T47D (cell line): ENCODE results near the gene ALDH18A1.

Experiments used
- DNase-seq, 2 experiments: peaks; one replicate each; pipeline versions ENCODE4 v3.0.0 to v3.0.0-alpha.2; 2011 to 2012; ENCODE audit warnings: low read depth in 1 of 2, low spot score in 1 of 2
- JUND ChIP-seq: IDR thresholded peaks from 2 replicates; pipeline ENCODE4 v1.6.1; 2012; ENCODE audit warnings: low read depth
- in situ Hi-C: cut with HindIII; loops from 2 replicates; pipeline ENCODE4 v1.10.0; 2016; ENCODE audit warnings: low sequenced_read_pairs, low pct_unique_long_range_greater_than_20kb

ALDH18A1 gene

DNA sequence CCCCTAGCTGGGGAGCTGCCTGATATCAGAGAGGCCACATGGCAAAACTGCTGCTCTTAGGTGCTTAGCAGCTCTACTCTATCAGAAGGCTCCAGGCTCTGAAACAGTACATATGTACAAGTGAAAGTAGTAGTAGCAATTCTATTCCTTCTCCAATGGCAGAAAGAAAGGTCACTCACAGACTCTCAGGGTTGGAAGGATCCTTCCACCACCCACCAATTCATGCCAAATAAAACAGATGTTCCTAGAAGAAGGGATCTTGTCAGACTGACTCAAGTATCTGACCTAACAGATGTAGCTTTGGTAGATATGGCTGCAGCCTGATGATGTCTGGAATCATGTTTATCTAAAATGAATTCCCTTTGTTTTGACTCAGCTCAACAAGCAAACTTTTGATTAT, 8.0 kb upstream of the ALDH18A1 start:
- TF ChIP-seq JUND = no peak
- DNase-seq = no peak
- in situ Hi-C loops = no loop called here

DNA sequence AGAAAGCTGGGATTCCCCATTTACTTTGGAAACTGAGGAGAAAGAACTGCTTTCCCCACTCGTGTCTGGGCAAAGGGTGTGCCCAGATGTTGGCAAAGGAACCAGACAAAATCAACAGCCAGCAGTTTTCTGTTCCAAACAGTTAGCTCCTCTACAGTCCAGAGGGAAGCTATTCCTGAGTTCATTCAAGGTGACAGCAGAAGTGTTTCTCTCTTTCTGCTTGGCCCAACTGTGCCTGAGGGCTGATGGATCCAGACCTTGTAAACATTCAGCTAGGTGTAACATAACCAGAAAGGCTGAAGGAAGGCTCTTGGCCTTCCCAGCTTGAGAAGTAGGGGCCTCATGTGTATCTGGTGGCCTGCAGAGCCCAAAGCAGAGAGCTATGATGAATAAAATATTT, 7.0 kb upstream of the ALDH18A1 start:
- peak in 1 of 2 experiments; percentile 60 for DNase-seq

DNA sequence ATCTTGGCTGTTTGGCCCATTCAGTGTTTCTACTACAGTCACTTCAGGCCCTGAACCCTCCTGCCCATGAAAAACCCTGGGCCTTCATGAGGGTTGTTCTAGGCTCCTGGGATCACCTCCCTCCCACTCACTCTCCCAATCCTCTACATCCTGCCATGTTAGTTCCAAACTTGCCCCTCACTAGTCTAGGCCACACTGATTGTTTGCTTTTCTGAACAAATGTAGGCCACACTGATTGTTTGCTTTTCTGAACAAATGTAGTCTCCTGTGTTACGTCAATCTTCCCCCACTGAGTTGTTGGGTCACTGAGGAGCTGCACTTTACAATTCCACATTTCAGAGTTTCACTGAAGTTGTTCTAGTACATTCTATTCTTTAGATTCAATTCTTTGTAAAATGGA, 5.3 kb upstream of the ALDH18A1 start:
- in situ Hi-C loops = no loop called here
- DNase-seq = peak in 1 of 2 experiments; percentile 15

More for the DNA sequence above, 7.0 kb upstream of the ALDH18A1 start:
- in situ Hi-C loops = no loop called here
- TF ChIP-seq JUND = no peak

GRCh38 chr10:95660283-95660682, 3.8 kb upstream of the ALDH18A1 start:
- no peak for DNase-seq
- in situ Hi-C loops = no loop called here
- no peak for TF ChIP-seq JUND

More for the DNA sequence above, 5.3 kb upstream of the ALDH18A1 start:
- no peak for TF ChIP-seq JUND

DNA sequence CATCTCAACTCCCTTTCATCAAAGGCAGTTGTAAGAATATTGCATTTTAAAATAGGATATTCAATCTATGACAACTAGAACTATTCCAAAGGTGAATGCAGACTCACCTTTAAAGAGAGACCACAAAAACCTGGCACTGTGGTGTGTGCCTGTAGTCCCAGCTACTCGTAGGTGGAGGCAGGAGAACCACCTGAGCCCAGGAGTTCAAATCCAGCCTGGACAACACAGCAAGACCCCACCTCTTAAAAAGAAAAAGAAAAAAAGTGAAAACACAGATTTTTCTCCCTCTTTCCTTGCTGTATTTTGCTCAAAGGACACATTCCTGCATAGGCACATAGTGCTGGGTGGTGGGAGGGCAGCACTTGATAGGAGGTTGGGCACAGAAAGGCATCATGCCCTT, 739 bp upstream of the ALDH18A1 start:
- no peak for TF ChIP-seq JUND
- in situ Hi-C loops = no loop called here

GRCh38 chr10:95655571-95656290, 780 bp downstream of the ALDH18A1 start:
- peak in 1 of 2 experiments; percentile 12 for DNase-seq
- no peak for TF ChIP-seq JUND
- in situ Hi-C loops = no loop called here

More for the DNA sequence above, 739 bp upstream of the ALDH18A1 start:
- no peak for DNase-seq

DNA sequence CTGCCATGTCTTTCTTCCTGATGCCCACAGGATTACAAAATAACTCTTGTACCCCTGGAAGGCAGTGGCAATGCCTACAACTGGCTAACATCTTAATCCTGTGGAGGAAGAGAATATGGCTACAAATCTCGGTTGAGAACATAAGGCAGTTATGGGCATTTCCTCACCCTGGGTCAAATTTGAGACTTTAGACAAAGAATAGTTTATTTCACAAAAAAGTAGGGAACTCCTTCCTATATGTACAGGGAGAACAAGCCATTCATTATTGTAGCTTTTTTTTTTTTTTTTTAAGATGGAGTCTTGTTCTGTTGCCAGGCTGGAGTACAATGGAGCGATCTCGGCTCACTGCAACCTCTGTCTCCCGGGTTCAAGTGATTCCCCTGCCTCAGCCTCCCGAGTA, 2.6 kb downstream of the ALDH18A1 start:
- no peak for DNase-seq
- in situ Hi-C loops = no loop called here
- no peak for TF ChIP-seq JUND

DNA sequence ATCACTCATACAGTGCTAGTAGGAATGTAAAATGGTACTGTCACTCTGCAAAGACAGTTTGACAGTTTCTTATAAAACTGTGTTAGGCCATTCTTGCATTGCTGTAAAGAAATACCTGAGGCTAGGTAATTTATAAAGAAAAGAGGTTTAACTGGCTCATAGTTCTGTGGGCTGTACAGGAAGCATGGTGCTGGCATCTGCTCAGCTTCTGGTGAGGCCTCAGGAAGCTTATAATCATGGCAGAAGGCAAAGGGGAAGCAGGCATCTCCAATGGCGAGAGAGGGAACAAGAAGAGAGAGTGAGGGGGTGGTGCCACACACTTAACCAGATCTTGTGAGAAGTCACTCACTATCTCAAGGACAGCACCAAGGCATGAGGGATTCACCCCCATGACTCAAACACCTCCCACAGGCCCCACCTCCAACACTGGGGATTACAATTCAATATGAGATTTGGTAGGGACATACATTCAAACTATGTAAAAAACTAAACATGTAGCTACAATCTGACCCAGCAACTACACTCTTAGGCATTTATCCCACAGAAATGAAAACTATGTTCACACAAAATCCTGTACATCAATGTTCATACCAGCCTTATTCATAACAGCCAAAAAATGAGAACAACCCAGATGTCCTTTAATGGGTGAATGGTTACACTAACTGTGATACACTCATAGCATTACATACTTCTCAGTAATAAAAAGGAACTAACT, 5.0 kb downstream of the ALDH18A1 start:
- DNase-seq = no peak
- TF ChIP-seq JUND = no peak
- in situ Hi-C loops = no loop called here

DNA sequence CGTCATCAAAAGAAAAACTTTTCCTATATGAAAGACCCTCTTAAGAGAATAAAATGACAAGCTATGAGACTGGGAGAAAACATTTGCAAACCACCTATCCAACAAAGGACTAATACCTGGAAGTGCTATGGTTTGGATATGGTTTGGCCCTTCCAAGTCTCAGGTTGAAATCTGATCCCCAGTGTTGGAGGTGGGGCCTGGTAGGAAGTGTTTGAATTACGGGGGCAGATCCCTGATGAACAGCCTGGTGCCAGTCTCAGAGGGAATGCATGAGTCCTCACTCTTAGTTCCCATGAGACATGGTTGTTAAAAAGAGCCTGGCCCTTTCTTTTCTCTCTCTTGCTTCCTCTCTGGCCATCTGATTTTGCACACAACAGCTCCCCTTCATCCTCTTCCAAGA, 6.3 kb downstream of the ALDH18A1 start:
- in situ Hi-C loops = no loop called here
- no peak for TF ChIP-seq JUND

DNA sequence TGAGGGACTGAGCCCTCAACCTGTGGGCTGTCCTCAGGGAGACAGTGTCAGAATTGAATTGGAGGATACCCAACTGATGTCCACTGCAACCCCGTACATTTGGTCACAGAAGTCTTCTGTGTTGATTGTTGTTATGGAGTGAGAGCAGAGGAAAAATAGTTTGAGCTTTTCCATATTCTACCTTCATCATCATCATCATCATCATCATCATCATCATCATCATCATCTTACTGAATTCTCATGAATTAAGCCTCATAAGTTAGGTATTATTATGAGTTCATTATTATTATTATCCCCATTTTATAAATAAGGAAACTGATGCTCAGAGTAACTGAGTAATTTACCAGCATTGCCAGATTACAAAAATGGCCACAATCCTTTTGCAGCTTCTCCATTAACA, 8.4 kb downstream of the ALDH18A1 start:
- no peak for TF ChIP-seq JUND
- DNase-seq = no peak
- in situ Hi-C loops = no loop called here

More for the DNA sequence above, 6.3 kb downstream of the ALDH18A1 start:
- peak in 1 of 2 experiments; percentile 55 for DNase-seq

DNA sequence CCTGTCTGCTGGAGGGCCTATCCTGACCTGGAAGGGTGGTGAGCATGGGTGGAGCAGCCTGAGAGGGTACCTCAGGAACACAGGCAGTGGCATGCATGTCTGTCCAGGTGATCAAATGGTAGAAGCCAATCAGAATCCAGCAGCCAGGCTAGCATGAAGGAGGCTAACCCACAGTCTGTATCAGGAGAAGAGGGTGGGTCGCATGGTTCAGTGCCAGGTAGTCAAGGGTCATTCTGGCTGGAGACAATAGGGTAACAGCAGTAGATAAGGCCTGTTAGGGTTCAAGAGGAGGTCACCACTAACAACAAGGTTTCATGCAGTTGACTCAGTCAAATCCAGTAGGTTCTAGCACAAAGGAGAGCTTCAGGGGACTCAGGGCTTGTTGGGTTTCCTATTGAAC, 10.4 kb downstream of the ALDH18A1 start:
- in situ Hi-C loops = no loop called here
- DNase-seq = no peak
- TF ChIP-seq JUND = no peak

GRCh38 chr10:95644901-95645300, 11.6 kb downstream of the ALDH18A1 start:
- no peak for TF ChIP-seq JUND
- DNase-seq = no peak

DNA sequence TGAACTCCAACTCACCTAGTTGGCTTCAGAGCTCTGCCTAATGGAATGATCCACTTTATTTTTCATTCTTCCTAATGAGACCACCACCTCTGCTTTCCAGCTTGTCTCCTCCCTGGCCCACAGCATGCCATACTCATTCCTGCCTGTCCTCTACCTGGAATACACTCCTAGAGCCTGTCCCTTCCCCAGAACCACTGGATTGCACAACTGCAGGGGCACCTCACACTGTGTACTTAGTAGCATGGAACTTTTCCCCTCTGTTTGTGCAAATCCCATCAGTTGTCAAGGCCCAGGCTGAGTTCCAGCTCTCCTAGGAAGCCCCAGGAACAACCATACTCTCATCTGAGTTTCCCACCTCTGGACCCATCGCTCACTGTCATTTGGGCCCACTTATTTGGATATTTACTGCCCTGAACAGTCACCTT, 15.6 kb downstream of the ALDH18A1 start:
- in situ Hi-C loops = no loop called here
- no peak for DNase-seq
- TF ChIP-seq JUND = no peak

More at GRCh38 chr10:95644901-95645300, 11.6 kb downstream of the ALDH18A1 start:
- in situ Hi-C loops = no loop called here

GRCh38 chr10:95637911-95638310, 18.6 kb downstream of the ALDH18A1 start:
- in situ Hi-C loops = no loop called here
- TF ChIP-seq JUND = no peak
- DNase-seq = no peak
